NT2/D1 (cell line): ENCODE measurements around the gene FGF18.
"Not testable (repeated sequence)": the region's sequence is repeated elsewhere in the genome, so short reads cannot be mapped to it uniquely, and the experiment has no call there.

Source experiments
- DNase-seq: peaks from one replicate; pipeline ENCODE4 v3.0.0-alpha.2; 2011; ENCODE audit warnings: low read depth, low spot score
- H3K27me3 ChIP-seq: 2 replicates; pipeline ENCODE4 v1.6.0; 2011; ENCODE audit warnings: mild to moderate bottlenecking; ENCODE audit not compliant: insufficient read length, insufficient read depth
- H3K36me3 ChIP-seq: 2 replicates; pipeline ENCODE4 v1.6.1; 2011; ENCODE audit warnings: mild to moderate bottlenecking, low read length, mixed read lengths; ENCODE audit not compliant: insufficient read depth, insufficient read length
- H3K4me1 ChIP-seq: 2 replicates; pipeline ENCODE4 v1.5.1; 2011; ENCODE audit not compliant: insufficient read depth, insufficient read length
- H3K4me3 ChIP-seq: 2 replicates; pipeline ENCODE4 v1.5.1; 2011; ENCODE audit warnings: low read depth; ENCODE audit not compliant: insufficient read length
- H3K9ac ChIP-seq: 2 replicates; pipeline ENCODE4 v1.6.0; 2011; ENCODE audit warnings: low read depth; ENCODE audit not compliant: insufficient read length
- H3K9me3 ChIP-seq: 2 replicates; pipeline ENCODE4 v1.5.1; 2011; ENCODE audit warnings: mild to moderate bottlenecking, low read length; ENCODE audit not compliant: insufficient read depth
- SUZ12 ChIP-seq: IDR thresholded peaks from 2 replicates; pipeline ENCODE4 v1.6.1; 2011; ENCODE audit not compliant: insufficient read length, insufficient read depth; ENCODE audit errors: extremely low read depth
- YY1 ChIP-seq: IDR thresholded peaks from 2 replicates; pipeline ENCODE4 v1.6.1; 2011; ENCODE audit not compliant: insufficient read length, insufficient read depth
- ZNF274 ChIP-seq: IDR thresholded peaks from 2 replicates; pipeline ENCODE4 v1.6.1; 2011; ENCODE audit warnings: mild to moderate bottlenecking, low read depth, low read length

The FGF18 gene

GRCh38 chr5:171493646-171494393 lies 74.4 kb downstream of the FGF18 start:
- TF ChIP-seq ZNF274: no peak
- TF ChIP-seq YY1: no peak
- TF ChIP-seq SUZ12: no peak
- peak overlapping the region; percentile 44 for H3K9ac ChIP-seq
- no peaks in the 10 kb centered on the region for H3K27me3 ChIP-seq
- H3K36me3 ChIP-seq: no peaks in the 10 kb centered on the region
- H3K4me1 ChIP-seq: peaks cover 15% of the 10 kb centered on the region
- H3K9me3 ChIP-seq: no peaks in the 10 kb centered on the region
- no peak for DNase-seq
- H3K4me3 ChIP-seq: no peak overlapping the region

- H3K4me1 ChIP-seq: peaks cover 15% of the 10 kb centered on the region
- no peak overlapping the region for H3K4me3 ChIP-seq
- DNase-seq: peak; percentile 16
- no peaks in the 10 kb centered on the region for H3K9me3 ChIP-seq
- no peaks in the 10 kb centered on the region for H3K27me3 ChIP-seq
- no peak overlapping the region for H3K9ac ChIP-seq
- no peak for TF ChIP-seq SUZ12
- no peak for TF ChIP-seq YY1
- no peak for TF ChIP-seq ZNF274
- no peaks in the 10 kb centered on the region for H3K36me3 ChIP-seq
Observed at GRCh38 chr5:171494452-171495121, 75.1 kb downstream of the FGF18 start.

DNA sequence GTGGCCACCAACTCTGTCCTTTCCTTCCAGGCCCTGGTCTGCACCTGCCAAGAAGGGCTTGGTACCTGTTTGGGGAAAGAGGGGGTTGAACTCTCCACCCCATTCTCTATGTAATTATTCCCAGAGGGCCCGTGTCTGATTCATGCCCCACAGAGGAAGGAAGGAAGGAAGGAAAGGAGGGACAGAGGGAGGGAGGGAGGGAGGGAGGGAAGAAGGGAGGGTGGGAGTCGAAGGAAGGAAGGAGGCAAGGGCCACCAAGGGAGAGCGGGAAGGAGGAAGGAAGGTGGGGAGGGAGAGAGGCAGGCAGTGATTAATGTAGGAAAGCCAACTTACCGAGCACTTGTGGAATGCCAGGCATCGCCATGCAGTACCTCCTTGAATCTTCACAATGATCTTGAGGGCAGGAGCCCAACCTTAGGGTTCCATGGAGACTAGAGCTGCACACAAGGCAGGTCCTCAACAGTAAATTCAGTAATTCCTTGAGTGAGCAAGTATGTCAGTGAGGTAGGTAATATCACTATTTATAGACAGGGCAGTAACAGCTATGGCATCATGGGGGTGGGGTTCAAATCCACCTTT lies 75.8 kb downstream of the FGF18 start:
- Histone ChIP-seq H3K4me3 (no peak overlapping the region), H3K9me3 (no peaks in the 10 kb centered on the region), H3K27me3 (no peaks in the 10 kb centered on the region), H3K9ac (peak overlapping the region; percentile 32), H3K36me3 (no peaks in the 10 kb centered on the region), H3K4me1 (peaks cover 15% of the 10 kb centered on the region)
- DNase-seq: no peak
- TF ChIP-seq ZNF274: no peak
- no peak for TF ChIP-seq YY1
- no peak for TF ChIP-seq SUZ12

DNA sequence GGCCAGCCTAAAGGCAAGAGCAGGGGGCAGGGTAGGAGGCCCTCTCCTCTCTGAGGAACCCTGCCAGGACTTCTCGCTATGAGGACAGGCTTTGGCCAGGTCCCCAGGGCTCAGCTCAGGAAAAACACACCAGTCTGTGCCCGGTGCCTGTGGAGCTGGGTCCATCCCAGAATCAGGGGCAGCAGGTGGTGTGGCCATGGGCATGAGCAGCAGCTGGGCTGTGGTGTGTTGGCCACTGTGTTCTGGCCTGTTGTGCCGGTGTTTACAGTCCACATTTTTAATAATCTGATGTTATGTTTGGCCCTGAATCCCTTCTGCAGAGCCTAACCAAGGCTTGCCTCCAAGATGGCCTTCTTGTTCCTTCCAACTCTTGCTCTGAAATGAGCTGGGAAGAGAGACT lies 77.0 kb downstream of the FGF18 start:
- Histone ChIP-seq H3K4me1 (peaks cover 15% of the 10 kb centered on the region), H3K9me3 (no peaks in the 10 kb centered on the region), H3K4me3 (no peak overlapping the region), H3K36me3 (no peaks in the 10 kb centered on the region), H3K27me3 (no peaks in the 10 kb centered on the region), H3K9ac (no peak overlapping the region)
- no peak for DNase-seq
- no peak for TF ChIP-seq ZNF274
- no peak for TF ChIP-seq YY1
- no peak for TF ChIP-seq SUZ12

GRCh38 chr5:171497494-171497893 lies 78.0 kb downstream of the FGF18 start:
- H3K36me3 ChIP-seq, H3K9me3 ChIP-seq, H3K9ac ChIP-seq, DNase-seq, H3K4me3 ChIP-seq, H3K27me3 ChIP-seq: not testable (repeated sequence)
- peaks cover 15% of the 10 kb centered on the region for H3K4me1 ChIP-seq

DNA sequence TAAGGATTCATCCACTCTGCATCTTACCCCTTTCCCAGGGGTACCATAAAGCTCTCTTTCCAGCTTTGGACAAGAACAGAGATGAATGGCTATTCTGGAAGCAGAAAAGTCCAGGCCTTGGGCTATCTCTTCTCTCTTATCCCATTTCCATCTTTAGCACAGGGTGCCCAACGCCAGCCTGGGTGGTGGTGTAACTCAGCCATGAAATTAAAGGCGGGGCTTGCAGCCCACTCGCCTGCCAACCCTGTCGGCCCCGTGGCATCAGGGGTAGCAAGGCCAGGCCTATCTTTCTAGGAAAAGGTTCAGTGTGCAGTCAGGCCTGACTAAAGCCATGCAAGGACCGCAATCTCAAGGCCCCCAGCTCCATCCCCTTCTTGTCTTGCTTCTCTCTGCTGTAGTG lies 78.7 kb downstream of the FGF18 start:
- Histone ChIP-seq H3K27me3 (no peaks in the 10 kb centered on the region), H3K4me3 (no peak overlapping the region), H3K9me3 (no peaks in the 10 kb centered on the region), H3K9ac (peak overlapping the region; percentile 1), H3K36me3 (no peaks in the 10 kb centered on the region), H3K4me1 (peaks cover 15% of the 10 kb centered on the region)
- TF ChIP-seq YY1: no peak
- no peak for DNase-seq

DNA sequence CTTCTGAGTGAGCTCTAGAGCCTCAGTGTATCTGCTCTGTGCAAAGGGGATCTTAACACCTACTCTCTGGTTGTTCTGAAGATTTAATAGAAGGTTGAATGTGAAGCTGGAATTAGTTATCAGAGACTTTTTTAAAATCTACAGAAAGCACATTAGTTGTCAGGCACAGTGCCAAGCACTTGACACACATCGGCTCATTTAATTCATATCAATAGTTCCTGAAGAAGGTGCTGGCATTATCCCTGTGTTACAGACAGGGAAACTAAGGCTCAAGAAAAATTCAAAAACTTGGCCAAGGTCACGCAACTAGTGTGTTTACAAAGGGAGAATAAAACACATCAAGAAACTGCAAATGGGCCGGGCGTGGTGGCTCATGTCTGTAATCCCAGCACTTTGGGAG lies 80.2 kb downstream of the FGF18 start:
- no peak overlapping the region for H3K9ac ChIP-seq
- no peaks in the 10 kb centered on the region for H3K9me3 ChIP-seq
- no peak for DNase-seq
- no peaks in the 10 kb centered on the region for H3K36me3 ChIP-seq
- no peaks in the 10 kb centered on the region for H3K27me3 ChIP-seq
- H3K4me3 ChIP-seq: no peak overlapping the region
- TF ChIP-seq ZNF274 (no peak), SUZ12 (no peak), YY1 (no peak)
- peaks cover 7% of the 10 kb centered on the region for H3K4me1 ChIP-seq
